ENCODE data around the gene MSH2.

DNA sequence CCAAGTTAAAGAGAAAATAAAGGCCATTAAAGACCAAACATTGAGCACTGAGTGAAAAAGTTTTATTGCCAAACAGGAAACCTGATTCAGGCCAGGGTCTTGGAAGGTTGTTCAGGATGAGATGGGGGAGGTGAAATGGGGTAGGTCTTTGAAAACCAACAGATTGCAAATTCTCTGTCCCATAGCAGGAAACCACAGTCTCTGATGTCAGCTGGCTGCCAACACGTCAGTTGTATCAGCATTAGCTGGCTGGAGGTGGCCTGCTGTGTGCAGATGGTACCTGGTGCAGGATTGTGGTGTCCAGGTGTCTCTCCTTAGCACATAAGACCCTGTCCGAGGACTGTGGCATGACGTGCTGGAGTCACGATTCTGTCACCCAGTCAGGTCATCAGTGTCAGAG lies 106.3 kb downstream of the MSH2 start:
- TF ChIP-seq, protein P1, sequence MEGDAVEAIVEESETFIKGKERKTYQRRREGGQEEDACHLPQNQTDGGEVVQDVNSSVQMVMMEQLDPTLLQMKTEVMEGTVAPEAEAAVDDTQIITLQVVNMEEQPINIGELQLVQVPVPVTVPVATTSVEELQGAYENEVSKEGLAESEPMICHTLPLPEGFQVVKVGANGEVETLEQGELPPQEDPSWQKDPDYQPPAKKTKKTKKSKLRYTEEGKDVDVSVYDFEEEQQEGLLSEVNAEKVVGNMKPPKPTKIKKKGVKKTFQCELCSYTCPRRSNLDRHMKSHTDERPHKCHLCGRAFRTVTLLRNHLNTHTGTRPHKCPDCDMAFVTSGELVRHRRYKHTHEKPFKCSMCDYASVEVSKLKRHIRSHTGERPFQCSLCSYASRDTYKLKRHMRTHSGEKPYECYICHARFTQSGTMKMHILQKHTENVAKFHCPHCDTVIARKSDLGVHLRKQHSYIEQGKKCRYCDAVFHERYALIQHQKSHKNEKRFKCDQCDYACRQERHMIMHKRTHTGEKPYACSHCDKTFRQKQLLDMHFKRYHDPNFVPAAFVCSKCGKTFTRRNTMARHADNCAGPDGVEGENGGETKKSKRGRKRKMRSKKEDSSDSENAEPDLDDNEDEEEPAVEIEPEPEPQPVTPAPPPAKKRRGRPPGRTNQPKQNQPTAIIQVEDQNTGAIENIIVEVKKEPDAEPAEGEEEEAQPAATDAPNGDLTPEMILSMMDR (IDR thresholded peaks at IDR 0.05 in 8 of 11, conservative IDR thresholded peaks at IDR 0.05 in 3 of 11): no peak
- TF ChIP-seq POLR2AphosphoS5 (IDR thresholded peaks at IDR 0.05) (no peak), POLR2A (IDR thresholded peaks at IDR 0.05) (no peak)

Measured in spleen (tissue), 7 donors.